HepG2 (cell line): ENCODE results near the gene TTLL4. TPM values are rescaled to one million over a fixed set of nuclear protein-coding genes. Genes with fewer than 3 reads are reported as not detected.

Source experiments
- ERF ChIP-seq: IDR thresholded peaks from 2 replicates; pipeline ENCODE4 v1.6.1; 2018; ENCODE audit warnings: missing biosample characterization, missing genetic modification reagents
- ETV5 ChIP-seq: IDR thresholded peaks from 2 replicates; pipeline ENCODE4 v1.6.1; 2018; ENCODE audit warnings: missing biosample characterization, missing genetic modification reagents, inconsistent platforms, borderline replicate concordance
- FUBP1 ChIP-seq: sonication (generic); formaldehyde crosslinking; IDR thresholded peaks from 2 replicates; pipeline ENCODE4 v1.5.1; 2020; ENCODE audit warnings: missing genetic modification reagents, mild to moderate bottlenecking, borderline replicate concordance
- HNRNPK ChIP-seq: fragments of 200-400 bp; formaldehyde crosslinking; IDR thresholded peaks from 2 replicates; pipeline ENCODE4 v1.6.1; 2018; ENCODE audit warnings: low read length, low read depth, moderate library complexity, mild to moderate bottlenecking; ENCODE audit not compliant: poor library complexity, severe bottlenecking
- PCBP2 ChIP-seq: fragments of 200-400 bp; formaldehyde crosslinking; optimal IDR thresholded peaks from 2 replicates; pipeline ENCODE3; 2018; ENCODE audit warnings: low read length, low read depth; ENCODE audit not compliant: poor library complexity, severe bottlenecking
- PREB ChIP-seq: sonication (generic); formaldehyde crosslinking; IDR thresholded peaks from 2 replicates; pipeline ENCODE4 v1.4.0; 2020; ENCODE audit warnings: missing genetic modification reagents
- REPIN1 ChIP-seq: sonication (generic); formaldehyde crosslinking; IDR thresholded peaks from 2 replicates; pipeline ENCODE4 v1.8.0; 2022; ENCODE audit warnings: missing genetic modification reagents, low read depth, mild to moderate bottlenecking, borderline replicate concordance
- TCF7 ChIP-seq: sonication (generic); IDR thresholded peaks from 2 replicates; pipeline ENCODE4 v1.6.1; 2016; ENCODE audit warnings: antibody characterized with exemption, low read depth
- TFDP1 ChIP-seq: IDR thresholded peaks from 2 replicates; pipeline ENCODE4 v1.6.1; 2016; ENCODE audit warnings: missing compliant biosample characterization, missing genetic modification reagents, borderline replicate concordance
- THAP7 ChIP-seq: sonication (generic); formaldehyde crosslinking; IDR thresholded peaks from 2 replicates; pipeline ENCODE4 v1.8.1; 2023; ENCODE audit warnings: mild to moderate bottlenecking, missing genetic modification reagents
- YY1 ChIP-seq: IDR thresholded peaks from 2 replicates; pipeline ENCODE4 v1.6.1; 2011; ENCODE audit warnings: low read length, low read depth, moderate library complexity, mild to moderate bottlenecking; ENCODE audit not compliant: insufficient read depth, insufficient replicate concordance
- ZBTB49 ChIP-seq: sonication (generic); formaldehyde crosslinking; IDR thresholded peaks from 2 replicates; pipeline ENCODE4 v1.4.0; 2020; ENCODE audit warnings: missing genetic modification reagents, borderline replicate concordance
- ZFP90 ChIP-seq: sonication (generic); formaldehyde crosslinking; IDR thresholded peaks from 2 replicates; pipeline ENCODE4 v1.8.0; 2022; ENCODE audit warnings: missing genetic modification reagents, mild to moderate bottlenecking, inconsistent platforms, borderline replicate concordance
- ZNF512B ChIP-seq: sonication (generic); formaldehyde crosslinking; IDR thresholded peaks from 2 replicates; pipeline ENCODE4 v1.5.1; 2020; ENCODE audit warnings: missing genetic modification reagents, mild to moderate bottlenecking, borderline replicate concordance
- ZNF549 ChIP-seq: sonication (generic); formaldehyde crosslinking; IDR thresholded peaks from 2 replicates; pipeline ENCODE4 v1.5.0; 2020; ENCODE audit warnings: missing genetic modification reagents
- ZSCAN31 ChIP-seq: sonication (generic); formaldehyde crosslinking; IDR thresholded peaks from 2 replicates; pipeline ENCODE4 v1.5.0; 2020; ENCODE audit warnings: low read depth, mild to moderate bottlenecking, missing genetic modification reagents
- polyA plus RNA-seq, 8 experiments: library from polyadenylated mRNA; depleted of rRNA in 3 of 8; stranded (reverse) in 7 of 8; unstranded in 1 of 8; fragments of >200 nt; fragmentation: Illumina TruSeq in 4 of 8; extraction: Trizol in 4 of 8; gene quantifications; 2 replicates each; pipeline versions ENCODE4 v1.2.1 to v1.2.3, GENCODE V29; 2011 to 2016; ENCODE audit warnings: low read depth in 4 of 8, missing spikeins in 1 of 8, mixed read lengths in 1 of 8; ENCODE audit not compliant: insufficient read depth in 1 of 8
- total RNA-seq, 5 experiments: library from RNA; depleted of rRNA; stranded (reverse); fragments of >200 nt; fragmentation: Illumina TruSeq; extraction: Trizol; gene quantifications; 2 replicates each; pipeline ENCODE4 v1.2.3, GENCODE V29; 2016; ENCODE audit warnings: low read depth in 1 of 5

Gene TTLL4
- total and polyA plus RNA-seq, 2 of the 13 experiments (the other 11 are each of a cell fraction or from before 2014, with no cell fraction given): 77.5 to 84.6 TPM

GRCh38 chr2:218781691-218782527, 71.3 kb downstream of the TTLL4 start, which contains the start of gene CYP27A1 (continued):
- peak; percentile 81 for TF ChIP-seq YY1
- TF ChIP-seq ZNF549: no peak; the same call in 1 of the 2 replicates
- TF ChIP-seq REPIN1 (CRISPR knock-in tag): peak; percentile 49; the same call in 1 of the 2 replicates
- no peak for TF ChIP-seq PCBP2
- TF ChIP-seq HNRNPK: peak; percentile 31
- no peak for TF ChIP-seq THAP7 (CRISPR knock-in tag)
- TF ChIP-seq ZBTB49: no peak; the same call in 1 of the 2 replicates
- TF ChIP-seq ZNF512B (CRISPR knock-in tag): peak; percentile 96
- peak; percentile 79; the same call in 1 of the 2 replicates for TF ChIP-seq ZFP90 (CRISPR knock-in tag)
- TF ChIP-seq ETV5 (CRISPR knock-in tag): no peak
- TF ChIP-seq ZSCAN31 (CRISPR knock-in tag): peak; percentile 92; the same call in 1 of the 2 replicates
- peak; percentile 23; the same call in 1 of the 2 replicates for TF ChIP-seq FUBP1 (CRISPR knock-in tag)
- peak; percentile 88; the same call in 1 of the 2 replicates for TF ChIP-seq TFDP1 (CRISPR knock-in tag)
- TF ChIP-seq ERF: peak; percentile 68; the same call in 1 of the 2 replicates
- TF ChIP-seq TCF7: peak; percentile 57; the same call in 1 of the 2 replicates
- peak; percentile 14; the same call in 1 of the 2 replicates for TF ChIP-seq PREB (CRISPR knock-in tag)
